SH-SY5Y (cell line): Measurements from ENCODE around the gene OR10R2.

Experiments used
- GATA2 ChIP-seq: IDR thresholded peaks from 2 replicates; pipeline ENCODE4 v1.6.1; 2011; ENCODE audit warnings: mild to moderate bottlenecking, low read depth, low read length
- GATA3 ChIP-seq: IDR thresholded peaks from 2 replicates; pipeline ENCODE4 v1.6.1; 2011; ENCODE audit warnings: low read depth, mild to moderate bottlenecking, low read length, moderate library complexity

GRCh38 chr1:158496374-158496773 lies 24.4 kb downstream of the OR10R2 start:
- no peak for TF ChIP-seq GATA2
- no peak for TF ChIP-seq GATA3
